ENCODE measurements around the gene COP1.

DNA sequence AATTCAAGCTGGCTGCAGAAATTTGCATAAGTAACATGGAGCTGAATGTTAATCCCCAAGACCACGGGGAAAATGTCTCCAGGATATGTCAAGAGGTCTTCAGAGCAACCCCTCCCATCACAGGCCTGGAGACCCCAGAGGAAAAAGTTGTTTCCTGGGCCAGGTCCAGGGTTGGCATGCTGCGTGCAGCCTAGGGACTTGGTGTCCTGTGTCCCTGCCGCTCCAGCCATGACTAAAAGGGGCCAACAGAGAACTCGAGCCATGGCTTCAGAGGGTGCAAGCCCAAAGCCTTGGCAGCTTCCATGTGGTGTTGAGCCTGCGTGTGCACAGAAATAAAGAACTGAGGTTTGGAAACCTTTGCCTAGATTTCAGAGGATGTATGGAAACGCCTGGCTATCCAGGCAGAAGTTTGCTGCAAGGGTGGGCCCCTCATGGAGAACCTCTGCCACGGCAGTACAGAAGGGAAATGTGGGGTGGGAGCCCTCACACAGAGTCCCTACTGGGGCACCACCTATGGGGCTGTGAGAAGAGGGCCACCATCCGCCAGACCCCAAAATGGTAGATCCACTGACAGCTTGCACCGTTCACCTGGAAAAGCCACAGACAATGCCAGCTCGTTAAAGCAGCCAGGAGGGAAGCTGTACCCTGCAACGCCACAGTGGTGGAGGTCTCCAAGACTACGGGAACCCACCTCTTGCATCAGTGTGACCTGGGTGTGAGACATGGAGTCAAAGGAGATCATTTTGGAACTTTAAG lies 222.9 kb downstream of the COP1 start:
- TF ChIP-seq CTCF (IDR thresholded peaks at IDR 0.05) (no peak), EZH2 (IDR thresholded peaks at IDR 0.05; ENCODE audit: borderline replicate concordance, insufficient read depth, low read depth, low read length, poor library complexity, severe bottlenecking) (no peak)
